ENCODE results near the gene TIMP4. TPM values are rescaled to one million over a fixed set of nuclear protein-coding genes. Genes with fewer than 3 reads are reported as not detected.

Gene TIMP4
- total RNA-seq, 1 donor from 2014 or later: 35.1 TPM

DNA sequence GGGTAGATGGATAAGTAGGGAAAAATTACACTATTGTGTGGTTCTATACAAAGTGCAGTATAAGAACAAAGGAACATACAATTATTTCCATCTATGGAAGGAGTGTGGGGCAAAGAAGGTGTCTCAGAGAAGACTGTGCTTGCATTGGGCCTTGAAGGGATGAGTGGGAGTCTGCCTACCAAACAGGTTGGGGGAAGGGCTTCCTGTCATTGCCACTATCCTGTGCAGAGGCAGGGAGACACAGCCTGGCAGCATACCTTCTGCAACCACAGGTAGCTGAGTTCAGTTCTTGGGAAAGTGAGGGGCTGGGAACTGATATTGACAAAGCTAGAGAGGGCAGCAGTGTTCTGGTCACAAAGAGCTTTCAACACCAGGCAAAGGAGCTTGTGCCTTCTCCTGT lies 3.4 kb downstream of the TIMP4 start:
- no peak overlapping the region for H3K4me3 ChIP-seq
- no peak for TF ChIP-seq POLR2AphosphoS5 (IDR thresholded peaks at IDR 0.05; ENCODE audit: insufficient read depth in 1 of 2, low read depth in 1 of 2)
- no peak for TF ChIP-seq POLR2A (IDR thresholded peaks at IDR 0.05)
- TF ChIP-seq, protein P1, sequence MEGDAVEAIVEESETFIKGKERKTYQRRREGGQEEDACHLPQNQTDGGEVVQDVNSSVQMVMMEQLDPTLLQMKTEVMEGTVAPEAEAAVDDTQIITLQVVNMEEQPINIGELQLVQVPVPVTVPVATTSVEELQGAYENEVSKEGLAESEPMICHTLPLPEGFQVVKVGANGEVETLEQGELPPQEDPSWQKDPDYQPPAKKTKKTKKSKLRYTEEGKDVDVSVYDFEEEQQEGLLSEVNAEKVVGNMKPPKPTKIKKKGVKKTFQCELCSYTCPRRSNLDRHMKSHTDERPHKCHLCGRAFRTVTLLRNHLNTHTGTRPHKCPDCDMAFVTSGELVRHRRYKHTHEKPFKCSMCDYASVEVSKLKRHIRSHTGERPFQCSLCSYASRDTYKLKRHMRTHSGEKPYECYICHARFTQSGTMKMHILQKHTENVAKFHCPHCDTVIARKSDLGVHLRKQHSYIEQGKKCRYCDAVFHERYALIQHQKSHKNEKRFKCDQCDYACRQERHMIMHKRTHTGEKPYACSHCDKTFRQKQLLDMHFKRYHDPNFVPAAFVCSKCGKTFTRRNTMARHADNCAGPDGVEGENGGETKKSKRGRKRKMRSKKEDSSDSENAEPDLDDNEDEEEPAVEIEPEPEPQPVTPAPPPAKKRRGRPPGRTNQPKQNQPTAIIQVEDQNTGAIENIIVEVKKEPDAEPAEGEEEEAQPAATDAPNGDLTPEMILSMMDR (IDR thresholded peaks at IDR 0.05): no peak
- H3K9me3 ChIP-seq: no peaks in the 10 kb centered on the region
- H3K4me1 ChIP-seq: peaks cover 9% of the 10 kb centered on the region
- no peaks in the 10 kb centered on the region for H3K36me3 ChIP-seq
- no peak for DNase-seq (ENCODE audit: extremely low spot score in 2 of 2)
- intact Hi-C loops (cut with DNase I): no loop called here
- H3K27me3 ChIP-seq: no peaks in the 10 kb centered on the region
- H3K27ac ChIP-seq: no peak overlapping the region

DNA sequence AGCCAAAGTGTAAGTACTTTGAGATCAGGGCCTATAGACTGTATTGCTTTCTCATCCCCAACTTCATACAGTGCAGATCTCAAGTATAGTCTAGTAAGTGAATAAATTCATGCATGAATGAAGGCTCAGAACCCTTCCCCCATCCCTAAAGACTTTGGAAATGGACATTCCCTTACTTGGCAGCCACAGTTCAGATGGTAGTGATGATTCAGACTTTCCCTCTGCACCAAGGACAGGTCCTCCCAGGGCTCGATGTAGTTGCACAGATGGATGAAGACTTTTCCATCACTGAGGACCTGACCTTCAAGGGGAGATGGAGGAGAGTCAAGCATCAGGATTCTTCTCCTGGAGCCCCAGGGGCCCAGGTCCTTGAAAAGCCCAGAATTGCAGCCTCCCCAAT lies 4.6 kb downstream of the TIMP4 start:
- intact Hi-C loops (cut with DNase I): no loop called here
- Histone ChIP-seq H3K36me3 (no peaks in the 10 kb centered on the region), H3K4me1 (peaks cover 9% of the 10 kb centered on the region), H3K27ac (no peak overlapping the region), H3K27me3 (no peaks in the 10 kb centered on the region), H3K4me3 (no peak overlapping the region), H3K9me3 (no peaks in the 10 kb centered on the region)
- TF ChIP-seq, protein P1 (IDR thresholded peaks at IDR 0.05): no peak
- TF ChIP-seq POLR2AphosphoS5 (IDR thresholded peaks at IDR 0.05; ENCODE audit: insufficient read depth in 1 of 2, low read depth in 1 of 2): no peak
- TF ChIP-seq POLR2A (IDR thresholded peaks at IDR 0.05): no peak
- no peak for DNase-seq (ENCODE audit: extremely low spot score in 2 of 2)

DNA sequence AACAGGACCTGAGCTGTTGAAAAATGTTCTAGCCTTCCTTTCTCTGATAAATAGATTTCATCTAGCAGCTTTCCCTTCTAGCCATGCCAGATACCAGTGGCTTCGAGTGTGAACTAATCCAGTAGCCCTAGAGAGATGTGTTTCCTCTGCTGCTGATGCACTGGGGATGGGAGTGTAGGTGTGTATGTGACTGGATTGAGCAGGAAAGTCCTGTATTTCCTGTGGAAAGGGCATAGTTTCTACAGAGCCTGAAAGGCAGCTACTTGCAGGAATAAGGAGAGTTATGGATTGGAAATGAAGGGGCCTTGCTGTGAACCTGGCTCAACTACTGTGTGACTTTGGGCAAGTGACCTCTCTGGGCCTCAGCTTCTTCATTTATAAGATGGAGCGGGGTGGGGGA lies 8.6 kb downstream of the TIMP4 start:
- Histone ChIP-seq H3K27me3 (no peaks in the 10 kb centered on the region), H3K4me3 (no peak overlapping the region), H3K27ac (no peak overlapping the region), H3K36me3 (no peaks in the 10 kb centered on the region), H3K9me3 (no peaks in the 10 kb centered on the region), H3K4me1 (peaks cover under 1% of the 10 kb centered on the region)
- TF ChIP-seq POLR2A (IDR thresholded peaks at IDR 0.05) (no peak), POLR2AphosphoS5 (IDR thresholded peaks at IDR 0.05; ENCODE audit: insufficient read depth in 1 of 2, low read depth in 1 of 2) (no peak)
- intact Hi-C loops (cut with DNase I): no loop called here
- no peak for DNase-seq (ENCODE audit: extremely low spot score in 2 of 2)

DNA sequence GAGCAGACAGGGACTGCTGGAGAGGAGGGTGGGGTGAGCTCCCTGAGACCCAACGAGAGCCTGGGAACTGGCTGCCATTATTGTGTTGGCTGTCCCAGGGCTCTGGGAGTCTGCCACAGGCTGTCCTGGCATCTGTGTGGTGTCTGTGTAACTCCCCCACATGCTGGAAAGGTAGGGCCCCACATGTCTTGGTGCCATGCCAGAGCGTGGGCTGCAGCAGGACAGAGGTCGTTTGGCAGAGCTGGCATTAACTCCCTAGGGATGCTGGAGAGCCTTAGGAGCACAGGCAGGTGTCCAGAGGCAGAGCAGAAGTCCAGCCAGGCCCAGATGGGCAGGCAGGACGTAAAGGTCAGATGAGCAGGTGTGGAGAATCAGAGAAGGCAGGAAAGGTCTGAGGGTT lies 9.7 kb downstream of the TIMP4 start:
- DNase-seq (ENCODE audit: extremely low spot score in 2 of 2): no peak
- intact Hi-C loops (cut with DNase I): no loop called here
- TF ChIP-seq, protein P1 (IDR thresholded peaks at IDR 0.05): no peak
- no peak for TF ChIP-seq POLR2A (IDR thresholded peaks at IDR 0.05)
- H3K36me3 ChIP-seq: no peaks in the 10 kb centered on the region
- no peaks in the 10 kb centered on the region for H3K27me3 ChIP-seq
- no peak overlapping the region for H3K4me3 ChIP-seq
- H3K27ac ChIP-seq: no peak overlapping the region
- no peaks in the 10 kb centered on the region for H3K9me3 ChIP-seq
- peaks cover 9% of the 10 kb centered on the region for H3K4me1 ChIP-seq

DNA sequence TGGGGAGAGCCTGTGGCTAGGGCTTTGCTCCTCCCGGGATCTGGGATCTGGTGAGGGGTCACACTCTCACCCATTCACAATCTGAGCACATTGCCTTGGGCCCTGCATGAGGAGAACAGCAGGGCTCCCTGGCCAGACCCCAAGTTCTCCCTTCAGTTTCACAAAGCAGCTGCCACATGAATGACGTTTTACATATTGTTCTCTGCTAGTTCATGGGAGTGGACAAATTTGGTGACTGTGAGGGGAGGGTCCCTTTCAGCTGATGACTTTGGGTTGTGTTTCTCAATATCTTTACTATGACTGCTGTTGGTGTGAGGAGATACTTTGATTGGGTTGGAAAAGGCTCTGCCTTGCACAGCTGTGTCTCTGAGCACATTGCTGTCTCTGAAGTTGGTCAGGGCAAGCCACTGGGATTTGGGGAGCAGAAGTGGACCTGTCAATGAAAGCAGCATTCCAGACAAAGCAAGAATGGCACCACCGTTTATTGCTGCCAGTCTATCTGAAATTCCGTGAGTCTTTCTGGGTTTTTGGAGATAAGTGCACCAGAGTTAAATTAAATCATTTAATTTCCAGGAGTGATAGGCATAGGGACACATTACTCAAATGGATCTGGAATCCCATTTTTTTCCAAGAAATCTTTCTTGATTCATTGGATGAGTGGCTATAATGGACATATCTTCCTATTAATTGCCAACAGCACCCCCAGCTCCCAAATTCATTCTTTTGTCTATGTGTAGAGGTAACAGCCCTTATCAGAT lies 10.3 kb downstream of the TIMP4 start:
- no peak for DNase-seq (ENCODE audit: extremely low spot score in 2 of 2)
- H3K4me3 ChIP-seq: no peak overlapping the region
- H3K27me3 ChIP-seq: no peaks in the 10 kb centered on the region
- no peaks in the 10 kb centered on the region for H3K36me3 ChIP-seq
- H3K27ac ChIP-seq: no peak overlapping the region
- intact Hi-C loops (cut with DNase I): no loop called here
- peaks cover 9% of the 10 kb centered on the region for H3K4me1 ChIP-seq
- TF ChIP-seq POLR2A (IDR thresholded peaks at IDR 0.05): no peak
- no peak for TF ChIP-seq POLR2AphosphoS5 (IDR thresholded peaks at IDR 0.05; ENCODE audit: insufficient read depth in 1 of 2, low read depth in 1 of 2)
- TF ChIP-seq, protein P1 (IDR thresholded peaks at IDR 0.05): no peak
- no peaks in the 10 kb centered on the region for H3K9me3 ChIP-seq

All from vagina (tissue), 2 donors.